Peyer's patch (tissue), 4 donors: ENCODE data around the gene SMIM20. TPM values are rescaled to one million over a fixed set of nuclear protein-coding genes. Genes with fewer than 3 reads are reported as not detected.
A peak's percentile ranks its signal among the peaks of the same experiment; 100 is the strongest.

Source experiments
- DNase-seq, 3 donors: peaks; one replicate each; pipeline ENCODE4 v3.0.0-alpha.2; 2017 to 2019
- H3K27ac ChIP-seq, 4 donors: fragments of 200-600 bp; sonication (generic); one replicate each; pipeline ENCODE4 v1.5.1; 2016 to 2019
- H3K27me3 ChIP-seq, 2 donors: fragments of 200-600 bp; sonication (generic); one replicate each; pipeline ENCODE4 v1.5.1; 2019
- H3K36me3 ChIP-seq, 3 donors: fragments of 200-600 bp; sonication (generic); one replicate each; pipeline ENCODE4 v1.5.1; 2016 to 2019
- H3K4me1 ChIP-seq, 4 donors: fragments of 200-600 bp; sonication (generic); one replicate each; pipeline ENCODE4 v1.5.1; 2016 to 2019
- H3K4me3 ChIP-seq, 4 donors: fragments of 200-600 bp; sonication (generic); 1 replicate in 3 of 4; 2 replicates in 1 of 4; pipeline ENCODE4 v1.5.1; 2016 to 2019; ENCODE audit warnings: mild to moderate bottlenecking in 1 of 4
- H3K9me3 ChIP-seq, 4 donors: fragments of 200-600 bp; sonication (generic); one replicate each; pipeline ENCODE4 v1.5.1; 2016 to 2019; ENCODE audit warnings: mild to moderate bottlenecking in 1 of 4
- POLR2A ChIP-seq, 2 donors: fragments of 450-650 bp; IDR thresholded peaks; one replicate each; pipeline ENCODE4 v1.5.1; 2017; ENCODE audit warnings: antibody characterized with exemption in 2 of 2, mild to moderate bottlenecking in 2 of 2, moderate library complexity in 2 of 2
- total RNA-seq, 4 donors: library from RNA; depleted of rRNA; stranded (reverse); fragments of >200 nt; gene quantifications; one replicate each; pipeline ENCODE4 v1.1.0, GENCODE V29; 2016
- TF ChIP-seq, protein P1 (sequence below), 6 experiments: fragments of 450-650 bp in 4 of 6; fragments of 200-600 bp in 2 of 6; sonication (generic) in 1 of 6; IDR thresholded peaks; one replicate each; pipeline ENCODE4 v1.5.1; 2017 to 2019; ENCODE audit warnings: antibody characterized with exemption in 6 of 6, mild to moderate bottlenecking in 3 of 6, moderate library complexity in 1 of 6

The SMIM20 gene
- total RNA-seq, 4 donors from 2014 or later = 11.6 to 55.7 (median 31.3) TPM

- Histone ChIP-seq H3K4me3 (no peak overlapping the region), H3K27me3 (no peaks in the 10 kb centered on the region), H3K36me3 (no peaks in the 10 kb centered on the region), H3K9me3 (no peaks in the 10 kb centered on the region), H3K4me1 (peaks cover 0 to 7% (median 2%) of the 10 kb centered on the region in 4 donors), H3K27ac (peak overlapping the region in 2 of 4 donors; percentile 51 to 55)
- DNase-seq = no peak
- TF ChIP-seq, protein P1, sequence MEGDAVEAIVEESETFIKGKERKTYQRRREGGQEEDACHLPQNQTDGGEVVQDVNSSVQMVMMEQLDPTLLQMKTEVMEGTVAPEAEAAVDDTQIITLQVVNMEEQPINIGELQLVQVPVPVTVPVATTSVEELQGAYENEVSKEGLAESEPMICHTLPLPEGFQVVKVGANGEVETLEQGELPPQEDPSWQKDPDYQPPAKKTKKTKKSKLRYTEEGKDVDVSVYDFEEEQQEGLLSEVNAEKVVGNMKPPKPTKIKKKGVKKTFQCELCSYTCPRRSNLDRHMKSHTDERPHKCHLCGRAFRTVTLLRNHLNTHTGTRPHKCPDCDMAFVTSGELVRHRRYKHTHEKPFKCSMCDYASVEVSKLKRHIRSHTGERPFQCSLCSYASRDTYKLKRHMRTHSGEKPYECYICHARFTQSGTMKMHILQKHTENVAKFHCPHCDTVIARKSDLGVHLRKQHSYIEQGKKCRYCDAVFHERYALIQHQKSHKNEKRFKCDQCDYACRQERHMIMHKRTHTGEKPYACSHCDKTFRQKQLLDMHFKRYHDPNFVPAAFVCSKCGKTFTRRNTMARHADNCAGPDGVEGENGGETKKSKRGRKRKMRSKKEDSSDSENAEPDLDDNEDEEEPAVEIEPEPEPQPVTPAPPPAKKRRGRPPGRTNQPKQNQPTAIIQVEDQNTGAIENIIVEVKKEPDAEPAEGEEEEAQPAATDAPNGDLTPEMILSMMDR (IDR thresholded peaks at IDR 0.05) = no peak
- TF ChIP-seq POLR2A (IDR thresholded peaks at IDR 0.05) = no peak
These were observed 55.5 kb downstream of the SMIM20 start for GRCh38 chr4:25969374-25970155.

- no peak for TF ChIP-seq POLR2A (IDR thresholded peaks at IDR 0.05)
- TF ChIP-seq, protein P1 (IDR thresholded peaks at IDR 0.05) = no peak
- peak in 2 of 3 donors; percentile 30 to 61 for DNase-seq
- Histone ChIP-seq H3K4me1 (peaks cover 0 to 7% (median 2%) of the 10 kb centered on the region in 4 donors), H3K36me3 (no peaks in the 10 kb centered on the region), H3K27me3 (no peaks in the 10 kb centered on the region), H3K4me3 (no peak overlapping the region), H3K9me3 (no peaks in the 10 kb centered on the region), H3K27ac (peak overlapping the region in 2 of 4 donors; percentile 51 to 55)
These were observed 56.2 kb downstream of the SMIM20 start for GRCh38 chr4:25970226-25970675.

GRCh38 chr4:25970691-25971432 is 56.8 kb downstream of the SMIM20 start:
- Histone ChIP-seq H3K27ac (peak overlapping the region in 3 of 4 donors; percentile 51 to 55 (median 52)), H3K4me3 (no peak overlapping the region), H3K27me3 (no peaks in the 10 kb centered on the region), H3K36me3 (no peaks in the 10 kb centered on the region), H3K4me1 (peaks cover 0 to 7% (median 2%) of the 10 kb centered on the region in 4 donors), H3K9me3 (no peaks in the 10 kb centered on the region)
- DNase-seq = peak in 1 of 3 donors; percentile 60
- TF ChIP-seq, protein P1 (IDR thresholded peaks at IDR 0.05) = no peak
- no peak for TF ChIP-seq POLR2A (IDR thresholded peaks at IDR 0.05)

GRCh38 chr4:25972366-25972765 is 58.3 kb downstream of the SMIM20 start:
- no peak overlapping the region for H3K4me3 ChIP-seq
- H3K9me3 ChIP-seq = no peaks in the 10 kb centered on the region
- TF ChIP-seq, protein P1 (IDR thresholded peaks at IDR 0.05) = no peak
- no peak for TF ChIP-seq POLR2A (IDR thresholded peaks at IDR 0.05)
- no peaks in the 10 kb centered on the region for H3K27me3 ChIP-seq
- DNase-seq = no peak
- H3K27ac ChIP-seq = no peak overlapping the region
- no peaks in the 10 kb centered on the region for H3K36me3 ChIP-seq
- H3K4me1 ChIP-seq = peaks cover 0 to 7% (median 2%) of the 10 kb centered on the region in 4 donors

- no peaks in the 10 kb centered on the region for H3K9me3 ChIP-seq
- no peak overlapping the region for H3K4me3 ChIP-seq
- H3K4me1 ChIP-seq = peaks cover 0 to 7% (median 2%) of the 10 kb centered on the region in 4 donors
- H3K36me3 ChIP-seq = no peaks in the 10 kb centered on the region
- H3K27me3 ChIP-seq = no peaks in the 10 kb centered on the region
- TF ChIP-seq POLR2A (IDR thresholded peaks at IDR 0.05) = no peak
- TF ChIP-seq, protein P1 (IDR thresholded peaks at IDR 0.05) = no peak
- DNase-seq = no peak
- no peak overlapping the region for H3K27ac ChIP-seq
These were observed 59.1 kb downstream of the SMIM20 start for GRCh38 chr4:25972984-25973745.
